ENCODE results near the gene RFTN1. TPM values are rescaled to one million over a fixed set of nuclear protein-coding genes. Genes with fewer than 3 reads are reported as not detected.
A peak's percentile ranks its signal among the peaks of the same experiment; 100 is the strongest.

RFTN1 gene
- total and polyA plus RNA-seq, 9 of the 15 experiments (the other 6 are each of a cell fraction or from before 2014, with no cell fraction given) = 0.08 to 0.51 (median 0.11) TPM; not detected in 6

DNA sequence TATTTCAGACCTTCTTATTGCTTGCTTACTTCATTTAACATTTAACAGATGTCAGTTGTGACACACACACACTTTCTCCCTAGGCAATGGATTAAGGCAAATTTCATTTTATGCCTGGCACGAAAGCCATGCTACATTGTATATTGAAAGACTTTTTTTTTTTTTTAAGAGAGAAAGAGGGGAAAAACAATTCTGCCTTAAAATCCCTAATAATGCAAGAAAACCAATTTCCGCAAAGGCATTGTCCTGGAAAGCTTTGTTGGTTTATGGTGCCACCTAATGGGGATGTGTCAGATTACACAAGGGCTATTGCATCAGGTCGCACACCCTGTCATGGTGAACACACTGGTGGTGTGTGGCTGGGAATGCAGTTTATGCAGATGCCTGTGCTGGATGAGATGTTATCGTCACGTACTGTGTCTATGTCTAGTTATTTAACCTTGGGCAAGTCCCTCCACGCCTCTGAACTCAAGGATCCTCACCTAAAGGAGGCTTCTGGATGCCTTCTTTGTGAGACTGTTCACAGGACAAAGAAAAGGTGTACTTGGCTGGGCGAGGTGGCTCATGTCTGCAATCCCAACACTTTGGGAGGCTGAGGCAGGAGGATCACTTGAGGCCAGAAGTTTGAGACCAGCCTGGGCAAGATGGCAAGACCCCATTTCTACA, 37.3 kb upstream of the RFTN1 start (continued):
- TF ChIP-seq, protein P1, sequence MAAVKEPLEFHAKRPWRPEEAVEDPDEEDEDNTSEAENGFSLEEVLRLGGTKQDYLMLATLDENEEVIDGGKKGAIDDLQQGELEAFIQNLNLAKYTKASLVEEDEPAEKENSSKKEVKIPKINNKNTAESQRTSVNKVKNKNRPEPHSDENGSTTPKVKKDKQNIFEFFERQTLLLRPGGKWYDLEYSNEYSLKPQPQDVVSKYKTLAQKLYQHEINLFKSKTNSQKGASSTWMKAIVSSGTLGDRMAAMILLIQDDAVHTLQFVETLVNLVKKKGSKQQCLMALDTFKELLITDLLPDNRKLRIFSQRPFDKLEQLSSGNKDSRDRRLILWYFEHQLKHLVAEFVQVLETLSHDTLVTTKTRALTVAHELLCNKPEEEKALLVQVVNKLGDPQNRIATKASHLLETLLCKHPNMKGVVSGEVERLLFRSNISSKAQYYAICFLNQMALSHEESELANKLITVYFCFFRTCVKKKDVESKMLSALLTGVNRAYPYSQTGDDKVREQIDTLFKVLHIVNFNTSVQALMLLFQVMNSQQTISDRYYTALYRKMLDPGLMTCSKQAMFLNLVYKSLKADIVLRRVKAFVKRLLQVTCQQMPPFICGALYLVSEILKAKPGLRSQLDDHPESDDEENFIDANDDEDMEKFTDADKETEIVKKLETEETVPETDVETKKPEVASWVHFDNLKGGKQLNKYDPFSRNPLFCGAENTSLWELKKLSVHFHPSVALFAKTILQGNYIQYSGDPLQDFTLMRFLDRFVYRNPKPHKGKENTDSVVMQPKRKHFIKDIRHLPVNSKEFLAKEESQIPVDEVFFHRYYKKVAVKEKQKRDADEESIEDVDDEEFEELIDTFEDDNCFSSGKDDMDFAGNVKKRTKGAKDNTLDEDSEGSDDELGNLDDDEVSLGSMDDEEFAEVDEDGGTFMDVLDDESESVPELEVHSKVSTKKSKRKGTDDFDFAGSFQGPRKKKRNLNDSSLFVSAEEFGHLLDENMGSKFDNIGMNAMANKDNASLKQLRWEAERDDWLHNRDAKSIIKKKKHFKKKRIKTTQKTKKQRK (IDR thresholded peaks at IDR 0.05; ENCODE audit: borderline replicate concordance, low read depth, low read length) = no peak
- TF ChIP-seq SPI1 (IDR thresholded peaks at IDR 0.05; ENCODE audit: borderline replicate concordance, low read depth, low read length) (no peak), KLF6 (CRISPR knock-in tag; IDR thresholded peaks at IDR 0.05; ENCODE audit: borderline replicate concordance) (no peak), SRF (CRISPR knock-in tag; IDR thresholded peaks at IDR 0.05) (no peak), CEBPB (tag; IDR thresholded peaks at IDR 0.05) (peak; percentile 98), BDP1 (IDR thresholded peaks at IDR 0.05; ENCODE audit: insufficient read depth, insufficient read length) (no peak)
- TF ChIP-seq, protein P2, sequence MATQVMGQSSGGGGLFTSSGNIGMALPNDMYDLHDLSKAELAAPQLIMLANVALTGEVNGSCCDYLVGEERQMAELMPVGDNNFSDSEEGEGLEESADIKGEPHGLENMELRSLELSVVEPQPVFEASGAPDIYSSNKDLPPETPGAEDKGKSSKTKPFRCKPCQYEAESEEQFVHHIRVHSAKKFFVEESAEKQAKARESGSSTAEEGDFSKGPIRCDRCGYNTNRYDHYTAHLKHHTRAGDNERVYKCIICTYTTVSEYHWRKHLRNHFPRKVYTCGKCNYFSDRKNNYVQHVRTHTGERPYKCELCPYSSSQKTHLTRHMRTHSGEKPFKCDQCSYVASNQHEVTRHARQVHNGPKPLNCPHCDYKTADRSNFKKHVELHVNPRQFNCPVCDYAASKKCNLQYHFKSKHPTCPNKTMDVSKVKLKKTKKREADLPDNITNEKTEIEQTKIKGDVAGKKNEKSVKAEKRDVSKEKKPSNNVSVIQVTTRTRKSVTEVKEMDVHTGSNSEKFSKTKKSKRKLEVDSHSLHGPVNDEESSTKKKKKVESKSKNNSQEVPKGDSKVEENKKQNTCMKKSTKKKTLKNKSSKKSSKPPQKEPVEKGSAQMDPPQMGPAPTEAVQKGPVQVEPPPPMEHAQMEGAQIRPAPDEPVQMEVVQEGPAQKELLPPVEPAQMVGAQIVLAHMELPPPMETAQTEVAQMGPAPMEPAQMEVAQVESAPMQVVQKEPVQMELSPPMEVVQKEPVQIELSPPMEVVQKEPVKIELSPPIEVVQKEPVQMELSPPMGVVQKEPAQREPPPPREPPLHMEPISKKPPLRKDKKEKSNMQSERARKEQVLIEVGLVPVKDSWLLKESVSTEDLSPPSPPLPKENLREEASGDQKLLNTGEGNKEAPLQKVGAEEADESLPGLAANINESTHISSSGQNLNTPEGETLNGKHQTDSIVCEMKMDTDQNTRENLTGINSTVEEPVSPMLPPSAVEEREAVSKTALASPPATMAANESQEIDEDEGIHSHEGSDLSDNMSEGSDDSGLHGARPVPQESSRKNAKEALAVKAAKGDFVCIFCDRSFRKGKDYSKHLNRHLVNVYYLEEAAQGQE (IDR thresholded peaks at IDR 0.05; ENCODE audit: borderline replicate concordance) = peak; percentile 83
- TF ChIP-seq, protein P2 (CRISPR knock-in tag; IDR thresholded peaks at IDR 0.05; ENCODE audit: low read depth) = no peak
- TF ChIP-seq, protein P3, sequence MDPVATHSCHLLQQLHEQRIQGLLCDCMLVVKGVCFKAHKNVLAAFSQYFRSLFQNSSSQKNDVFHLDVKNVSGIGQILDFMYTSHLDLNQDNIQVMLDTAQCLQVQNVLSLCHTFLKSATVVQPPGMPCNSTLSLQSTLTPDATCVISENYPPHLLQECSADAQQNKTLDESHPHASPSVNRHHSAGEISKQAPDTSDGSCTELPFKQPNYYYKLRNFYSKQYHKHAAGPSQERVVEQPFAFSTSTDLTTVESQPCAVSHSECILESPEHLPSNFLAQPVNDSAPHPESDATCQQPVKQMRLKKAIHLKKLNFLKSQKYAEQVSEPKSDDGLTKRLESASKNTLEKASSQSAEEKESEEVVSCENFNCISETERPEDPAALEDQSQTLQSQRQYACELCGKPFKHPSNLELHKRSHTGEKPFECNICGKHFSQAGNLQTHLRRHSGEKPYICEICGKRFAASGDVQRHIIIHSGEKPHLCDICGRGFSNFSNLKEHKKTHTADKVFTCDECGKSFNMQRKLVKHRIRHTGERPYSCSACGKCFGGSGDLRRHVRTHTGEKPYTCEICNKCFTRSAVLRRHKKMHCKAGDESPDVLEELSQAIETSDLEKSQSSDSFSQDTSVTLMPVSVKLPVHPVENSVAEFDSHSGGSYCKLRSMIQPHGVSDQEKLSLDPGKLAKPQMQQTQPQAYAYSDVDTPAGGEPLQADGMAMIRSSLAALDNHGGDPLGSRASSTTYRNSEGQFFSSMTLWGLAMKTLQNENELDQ (CRISPR knock-in tag; IDR thresholded peaks at IDR 0.05; ENCODE audit: borderline replicate concordance) = no peak
- TF ChIP-seq, protein P4, sequence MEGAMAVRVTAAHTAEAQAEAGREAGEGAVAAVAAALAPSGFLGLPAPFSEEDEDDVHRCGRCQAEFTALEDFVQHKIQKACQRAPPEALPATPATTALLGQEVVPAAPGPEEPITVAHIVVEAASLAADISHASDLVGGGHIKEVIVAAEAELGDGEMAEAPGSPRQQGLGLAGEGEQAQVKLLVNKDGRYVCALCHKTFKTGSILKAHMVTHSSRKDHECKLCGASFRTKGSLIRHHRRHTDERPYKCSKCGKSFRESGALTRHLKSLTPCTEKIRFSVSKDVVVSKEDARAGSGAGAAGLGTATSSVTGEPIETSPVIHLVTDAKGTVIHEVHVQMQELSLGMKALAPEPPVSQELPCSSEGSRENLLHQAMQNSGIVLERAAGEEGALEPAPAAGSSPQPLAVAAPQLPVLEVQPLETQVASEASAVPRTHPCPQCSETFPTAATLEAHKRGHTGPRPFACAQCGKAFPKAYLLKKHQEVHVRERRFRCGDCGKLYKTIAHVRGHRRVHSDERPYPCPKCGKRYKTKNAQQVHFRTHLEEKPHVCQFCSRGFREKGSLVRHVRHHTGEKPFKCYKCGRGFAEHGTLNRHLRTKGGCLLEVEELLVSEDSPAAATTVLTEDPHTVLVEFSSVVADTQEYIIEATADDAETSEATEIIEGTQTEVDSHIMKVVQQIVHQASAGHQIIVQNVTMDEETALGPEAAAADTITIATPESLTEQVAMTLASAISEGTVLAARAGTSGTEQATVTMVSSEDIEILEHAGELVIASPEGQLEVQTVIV (CRISPR knock-in tag; IDR thresholded peaks at IDR 0.05; ENCODE audit: borderline replicate concordance) = no peak
